GM12872 (cell line): ENCODE measurements around the gene IFI27L1.

Source experiments
- TF ChIP-seq, protein P1 (sequence below): IDR thresholded peaks from 3 replicates; pipeline ENCODE4 v1.5.1; 2011; ENCODE audit warnings: low read depth, mild to moderate bottlenecking, low read length, moderate library complexity; ENCODE audit not compliant: insufficient read depth

Gene IFI27L1

DNA sequence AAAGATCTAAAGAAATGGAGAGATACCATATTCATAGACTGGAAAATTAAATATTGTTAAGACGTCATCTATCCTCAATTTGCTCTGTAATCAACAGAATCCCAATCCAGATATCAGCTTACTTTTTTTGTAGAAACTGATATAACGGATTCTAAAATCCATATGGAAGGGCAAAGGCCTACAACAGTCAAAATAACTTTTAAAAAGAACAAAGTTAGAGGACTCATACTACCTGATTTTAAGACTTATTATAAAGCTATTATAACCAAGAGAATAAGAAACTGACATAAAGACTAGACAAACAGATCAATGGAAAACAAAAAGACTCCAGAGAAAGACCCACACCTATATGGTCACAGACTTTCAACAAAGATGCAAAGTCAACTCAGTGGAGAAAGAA lies 6.1 kb upstream of the IFI27L1 start:
- TF ChIP-seq, protein P1, sequence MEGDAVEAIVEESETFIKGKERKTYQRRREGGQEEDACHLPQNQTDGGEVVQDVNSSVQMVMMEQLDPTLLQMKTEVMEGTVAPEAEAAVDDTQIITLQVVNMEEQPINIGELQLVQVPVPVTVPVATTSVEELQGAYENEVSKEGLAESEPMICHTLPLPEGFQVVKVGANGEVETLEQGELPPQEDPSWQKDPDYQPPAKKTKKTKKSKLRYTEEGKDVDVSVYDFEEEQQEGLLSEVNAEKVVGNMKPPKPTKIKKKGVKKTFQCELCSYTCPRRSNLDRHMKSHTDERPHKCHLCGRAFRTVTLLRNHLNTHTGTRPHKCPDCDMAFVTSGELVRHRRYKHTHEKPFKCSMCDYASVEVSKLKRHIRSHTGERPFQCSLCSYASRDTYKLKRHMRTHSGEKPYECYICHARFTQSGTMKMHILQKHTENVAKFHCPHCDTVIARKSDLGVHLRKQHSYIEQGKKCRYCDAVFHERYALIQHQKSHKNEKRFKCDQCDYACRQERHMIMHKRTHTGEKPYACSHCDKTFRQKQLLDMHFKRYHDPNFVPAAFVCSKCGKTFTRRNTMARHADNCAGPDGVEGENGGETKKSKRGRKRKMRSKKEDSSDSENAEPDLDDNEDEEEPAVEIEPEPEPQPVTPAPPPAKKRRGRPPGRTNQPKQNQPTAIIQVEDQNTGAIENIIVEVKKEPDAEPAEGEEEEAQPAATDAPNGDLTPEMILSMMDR: no peak

DNA sequence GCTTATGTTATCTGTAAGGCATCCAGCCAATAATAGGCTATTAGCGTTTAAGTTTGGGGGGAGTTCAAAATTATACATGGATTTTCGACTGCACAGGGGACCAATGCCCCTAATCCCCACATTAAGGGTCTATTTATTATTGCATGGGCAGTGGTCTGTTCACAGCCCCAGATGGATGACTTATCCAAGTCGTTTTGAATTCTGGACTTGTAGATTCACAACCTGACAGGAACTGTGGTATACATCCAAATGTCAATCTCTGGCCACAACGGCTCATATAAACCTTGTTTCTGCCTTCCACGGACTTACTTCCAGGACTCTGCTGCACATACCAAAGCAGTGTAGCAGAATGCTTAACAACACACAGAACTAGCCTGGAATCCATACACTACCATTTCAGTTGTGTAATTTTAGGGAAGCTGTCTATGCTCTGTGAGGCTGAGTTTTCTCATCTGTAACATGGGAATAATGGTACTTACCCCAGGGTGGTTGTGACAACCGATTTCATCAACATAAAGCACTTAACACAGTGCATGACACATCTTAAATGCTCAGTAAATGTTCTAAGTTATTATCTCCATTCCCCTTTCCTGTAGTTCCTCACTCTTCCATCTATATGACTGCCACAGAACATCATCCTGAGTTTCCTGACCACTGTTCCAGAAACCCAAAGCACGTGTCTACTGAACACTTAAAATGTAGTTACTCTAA lies 3.8 kb upstream of the IFI27L1 start:
- TF ChIP-seq, protein P1: no peak

DNA sequence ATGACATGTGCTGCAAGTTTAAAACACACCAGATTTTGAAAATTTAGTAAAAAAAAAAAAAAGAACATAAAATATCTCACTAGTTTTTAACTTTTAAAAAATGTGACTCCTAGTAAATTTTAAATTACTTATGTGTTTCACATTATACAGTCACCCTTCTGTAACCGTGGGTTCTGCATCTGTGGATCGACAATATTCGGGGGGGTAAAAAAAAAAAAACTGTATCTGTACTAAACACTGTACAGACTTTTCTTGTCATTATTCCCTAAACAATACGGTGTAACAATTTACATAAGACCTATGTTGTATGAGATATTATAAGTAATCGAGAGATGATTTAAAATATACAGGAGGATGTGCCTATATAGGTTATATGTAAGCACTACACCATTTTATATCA lies 3.3 kb upstream of the IFI27L1 start:
- TF ChIP-seq, protein P1: no peak

DNA sequence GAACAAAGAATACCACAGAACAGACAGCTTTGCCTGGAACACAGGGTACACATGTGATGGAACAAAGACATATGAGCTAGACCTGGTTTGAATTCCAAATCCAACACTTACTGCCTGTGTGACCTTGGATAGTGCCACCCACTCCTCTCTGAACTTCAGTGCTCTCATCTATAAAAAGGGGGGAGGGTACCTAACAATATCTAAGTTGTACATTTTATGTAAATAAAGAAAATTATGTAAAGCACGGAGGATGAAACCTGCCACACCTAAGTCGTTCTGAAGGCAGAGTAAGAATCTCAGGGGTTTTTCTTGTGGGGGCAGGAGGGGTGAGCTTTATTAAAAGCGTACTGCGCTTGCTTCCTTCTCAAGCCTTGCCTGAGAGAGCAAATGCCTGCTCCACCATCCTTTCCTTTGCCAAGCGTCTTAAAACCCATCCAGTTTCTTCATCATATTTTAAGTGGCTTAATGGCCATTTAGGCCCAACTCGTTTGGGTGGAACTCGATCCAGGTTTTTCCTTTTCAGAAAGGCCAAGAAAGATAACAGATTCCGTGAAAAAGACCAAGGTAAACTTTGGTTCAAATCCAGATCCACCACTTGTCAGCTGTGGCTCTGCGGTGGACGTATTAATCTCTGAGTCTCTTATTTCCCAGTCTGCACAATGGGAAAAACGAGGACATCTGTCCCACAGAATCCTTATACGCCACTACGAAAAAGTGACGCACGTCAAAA lies 1.1 kb upstream of the IFI27L1 start:
- TF ChIP-seq, protein P1: no peak

GRCh38 chr14:94081386-94081820 lies 293 bp downstream of the IFI27L1 start:
- TF ChIP-seq, protein P1: no peak

DNA sequence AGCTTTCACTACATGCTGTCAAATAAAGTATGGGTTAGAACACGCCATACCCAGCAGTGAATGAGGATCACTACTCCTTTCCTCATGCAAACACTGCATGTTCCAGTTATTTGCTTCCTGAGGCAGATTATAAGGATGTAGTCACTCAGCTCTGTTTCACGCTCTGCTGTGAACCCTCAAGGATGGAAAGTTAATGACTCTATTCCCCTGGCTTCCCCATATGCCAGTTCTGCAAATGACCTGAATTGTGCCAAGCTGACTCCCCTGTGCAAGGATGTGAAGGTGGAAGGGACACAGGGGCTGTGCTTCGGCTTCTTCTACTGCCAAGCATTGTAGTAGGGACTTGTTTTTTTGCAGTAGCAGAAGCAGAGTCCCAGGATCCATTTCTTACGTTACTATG lies 6.8 kb downstream of the IFI27L1 start:
- TF ChIP-seq, protein P1: no peak

DNA sequence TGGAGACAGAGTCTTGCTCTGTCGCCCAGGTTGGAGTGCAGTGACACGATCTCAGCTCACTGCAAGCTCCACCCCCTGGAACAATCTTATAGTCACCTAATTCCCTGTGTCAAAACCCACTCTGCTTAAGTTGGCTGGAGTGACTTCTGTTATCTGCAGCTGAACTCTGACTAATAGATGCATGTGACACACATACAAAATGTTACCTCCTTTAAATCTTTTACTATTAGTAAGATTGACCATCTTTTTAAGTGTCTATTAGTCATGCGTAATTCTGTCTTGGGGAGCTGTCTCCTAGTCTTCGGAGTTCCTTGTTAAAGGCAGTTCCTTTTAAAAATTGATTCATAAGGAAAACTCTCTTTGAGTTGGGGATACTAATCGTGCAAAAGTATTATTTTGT lies 7.4 kb downstream of the IFI27L1 start:
- TF ChIP-seq, protein P1: no peak
